SU-DHL-6 (cell line): ENCODE data around the gene ACTN3.

Experiments
- H2AFZ ChIP-seq: fragments of 200-600 bp; sonication (generic); 2 replicates; pipeline ENCODE4 v1.6.1; 2014; ENCODE audit warnings: low read depth, mild to moderate bottlenecking, moderate library complexity, mixed read lengths, antibody characterized with exemption, low read length; ENCODE audit not compliant: severe bottlenecking
- H3F3A ChIP-seq: fragments of 200-600 bp; shearing (Covaris generic); 2 replicates; pipeline ENCODE4 v1.6.0; 2016; ENCODE audit warnings: antibody characterized with exemption, mild to moderate bottlenecking; ENCODE audit not compliant: insufficient read depth
- H3K27ac ChIP-seq: fragments of 200-600 bp; sonication (generic); 2 replicates; pipeline ENCODE4 v1.5.1; 2016; ENCODE audit warnings: low read depth, mild to moderate bottlenecking, low read length, moderate library complexity, mixed read lengths
- H3K27me3 ChIP-seq: fragments of 200-600 bp; sonication (generic), shearing (Covaris generic); 2 replicates; pipeline ENCODE4 v1.6.0; 2014; ENCODE audit warnings: mild to moderate bottlenecking, low read length
- H3K36me3 ChIP-seq: fragments of 200-600 bp; sonication (generic); 2 replicates; pipeline ENCODE4 v1.6.1; 2014; ENCODE audit warnings: mild to moderate bottlenecking, low read length, mixed read lengths
- H3K4me2 ChIP-seq: fragments of 300-600, 200-600 bp; shearing (Covaris generic), sonication (generic); 2 replicates; pipeline ENCODE4 v1.6.0; 2014; ENCODE audit warnings: low read length, low read depth, mild to moderate bottlenecking; ENCODE audit not compliant: poor library complexity, severe bottlenecking
- H3K4me3 ChIP-seq: fragments of 200-600 bp; sonication (generic); 2 replicates; pipeline ENCODE4 v1.5.1; 2014; ENCODE audit warnings: antibody characterized with exemption, low read length, mild to moderate bottlenecking, mixed read lengths; ENCODE audit not compliant: insufficient read depth, poor library complexity, severe bottlenecking
- H3K79me2 ChIP-seq: fragments of 200-600 bp; sonication (generic); 2 replicates; pipeline ENCODE4 v1.6.1; 2014; ENCODE audit warnings: mild to moderate bottlenecking, low read length, moderate library complexity; ENCODE audit not compliant: insufficient read depth
- H3K9ac ChIP-seq: fragments of 200-600 bp; sonication (generic); 2 replicates; pipeline ENCODE4 v1.7.0; 2014; ENCODE audit warnings: mild to moderate bottlenecking, low read length
- H3K9me2 ChIP-seq: fragments of 200-600 bp; sonication (generic); replicated peaks from 2 replicates; pipeline ENCODE4 v1.6.1; 2014; ENCODE audit warnings: low read length; ENCODE audit not compliant: insufficient read depth
- H3K9me3 ChIP-seq: fragments of 200-600 bp; sonication (generic); 2 replicates; pipeline ENCODE4 v1.6.1; 2014; ENCODE audit warnings: low read length, mixed read lengths; ENCODE audit not compliant: insufficient read depth
- H4K20me1 ChIP-seq: fragments of 200-600 bp; sonication (generic); 2 replicates; pipeline ENCODE4 v1.6.1; 2014; ENCODE audit warnings: low read depth, mild to moderate bottlenecking, antibody characterized with exemption, low read length, moderate library complexity, mixed read lengths
- EZH2phosphoT487 ChIP-seq: fragments of 200-600 bp; sonication (generic), shearing (Covaris generic); conservative IDR thresholded peaks from 2 replicates; pipeline ENCODE4 v1.6.1; 2018; ENCODE audit warnings: mild to moderate bottlenecking, antibody characterized with exemption, low read length, moderate library complexity, mixed read lengths
- TF ChIP-seq, protein P1 (sequence below): fragments of 200-600 bp; sonication (generic); IDR thresholded peaks from one replicate; pipeline ENCODE4 v1.5.1; 2017; ENCODE audit warnings: antibody characterized with exemption, mild to moderate bottlenecking, low read length, moderate library complexity; ENCODE audit not compliant: insufficient read depth, poor library complexity, severe bottlenecking

The ACTN3 gene

DNA sequence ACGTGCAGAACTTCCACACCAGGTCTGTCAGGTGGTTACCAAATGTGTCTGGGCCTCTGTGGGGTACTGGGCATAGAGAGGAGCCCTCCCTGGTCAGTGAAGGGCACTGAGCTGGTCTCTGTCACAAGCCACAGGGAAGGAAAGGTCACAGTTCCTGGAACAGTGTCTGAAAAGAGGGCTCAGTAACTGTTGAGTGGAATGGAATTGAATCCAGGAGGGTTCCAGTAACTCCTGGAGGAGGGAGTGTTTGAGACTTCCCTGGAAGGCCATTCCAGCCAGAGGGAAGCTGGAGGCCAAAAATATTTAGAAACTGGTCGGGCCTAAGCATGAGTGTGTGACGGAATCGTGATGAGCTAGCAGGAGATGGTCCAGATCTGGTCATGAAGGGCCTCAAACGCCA is 7.9 kb downstream of the ACTN3 start:
- no peak for TF ChIP-seq EZH2phosphoT487
- TF ChIP-seq, protein P1, sequence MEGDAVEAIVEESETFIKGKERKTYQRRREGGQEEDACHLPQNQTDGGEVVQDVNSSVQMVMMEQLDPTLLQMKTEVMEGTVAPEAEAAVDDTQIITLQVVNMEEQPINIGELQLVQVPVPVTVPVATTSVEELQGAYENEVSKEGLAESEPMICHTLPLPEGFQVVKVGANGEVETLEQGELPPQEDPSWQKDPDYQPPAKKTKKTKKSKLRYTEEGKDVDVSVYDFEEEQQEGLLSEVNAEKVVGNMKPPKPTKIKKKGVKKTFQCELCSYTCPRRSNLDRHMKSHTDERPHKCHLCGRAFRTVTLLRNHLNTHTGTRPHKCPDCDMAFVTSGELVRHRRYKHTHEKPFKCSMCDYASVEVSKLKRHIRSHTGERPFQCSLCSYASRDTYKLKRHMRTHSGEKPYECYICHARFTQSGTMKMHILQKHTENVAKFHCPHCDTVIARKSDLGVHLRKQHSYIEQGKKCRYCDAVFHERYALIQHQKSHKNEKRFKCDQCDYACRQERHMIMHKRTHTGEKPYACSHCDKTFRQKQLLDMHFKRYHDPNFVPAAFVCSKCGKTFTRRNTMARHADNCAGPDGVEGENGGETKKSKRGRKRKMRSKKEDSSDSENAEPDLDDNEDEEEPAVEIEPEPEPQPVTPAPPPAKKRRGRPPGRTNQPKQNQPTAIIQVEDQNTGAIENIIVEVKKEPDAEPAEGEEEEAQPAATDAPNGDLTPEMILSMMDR: no peak
- H3K4me3 ChIP-seq: no peak overlapping the region
- H3K9me2 ChIP-seq: no peaks in the 10 kb centered on the region
- H3K9ac ChIP-seq: no peak overlapping the region
- no peaks in the 10 kb centered on the region for H3K36me3 ChIP-seq
- no peak overlapping the region for H3K27ac ChIP-seq
- H2AFZ ChIP-seq: no peak overlapping the region
- H4K20me1 ChIP-seq: no peaks in the 10 kb centered on the region
- no peaks in the 10 kb centered on the region for H3K9me3 ChIP-seq
- no peak overlapping the region for H3K4me2 ChIP-seq
- H3K79me2 ChIP-seq: no peaks in the 10 kb centered on the region
- no peaks in the 10 kb centered on the region for H3K27me3 ChIP-seq
- no peaks in the 10 kb centered on the region for H3F3A ChIP-seq

DNA sequence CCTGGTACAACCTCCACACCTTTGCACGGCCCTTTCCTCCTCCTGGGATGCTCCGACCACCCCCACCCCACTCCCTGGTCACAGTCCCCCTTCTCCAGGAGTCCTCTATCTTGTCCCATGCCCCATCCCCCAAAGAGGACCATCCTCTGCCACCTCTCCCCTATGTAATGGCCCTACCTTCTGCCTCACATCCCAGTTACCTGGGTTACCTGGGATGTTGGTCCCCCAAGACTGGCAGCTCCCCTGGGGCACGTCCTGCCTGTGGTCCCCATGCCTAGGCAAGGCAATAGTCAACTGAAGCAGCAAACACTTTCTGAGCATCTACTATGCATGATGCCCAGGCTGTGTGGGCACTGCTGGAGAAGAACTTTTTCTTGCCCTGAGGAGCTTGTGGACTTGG is 8.7 kb downstream of the ACTN3 start:
- H3K9me2 ChIP-seq: no peaks in the 10 kb centered on the region
- H2AFZ ChIP-seq: no peak overlapping the region
- no peaks in the 10 kb centered on the region for H3K36me3 ChIP-seq
- no peaks in the 10 kb centered on the region for H3F3A ChIP-seq
- no peaks in the 10 kb centered on the region for H3K79me2 ChIP-seq
- no peaks in the 10 kb centered on the region for H4K20me1 ChIP-seq
- no peak overlapping the region for H3K27ac ChIP-seq
- H3K9me3 ChIP-seq: no peaks in the 10 kb centered on the region
- H3K4me3 ChIP-seq: no peak overlapping the region
- H3K9ac ChIP-seq: no peak overlapping the region
- no peaks in the 10 kb centered on the region for H3K27me3 ChIP-seq
- TF ChIP-seq EZH2phosphoT487: no peak
- TF ChIP-seq, protein P1: no peak
- H3K4me2 ChIP-seq: no peak overlapping the region

DNA sequence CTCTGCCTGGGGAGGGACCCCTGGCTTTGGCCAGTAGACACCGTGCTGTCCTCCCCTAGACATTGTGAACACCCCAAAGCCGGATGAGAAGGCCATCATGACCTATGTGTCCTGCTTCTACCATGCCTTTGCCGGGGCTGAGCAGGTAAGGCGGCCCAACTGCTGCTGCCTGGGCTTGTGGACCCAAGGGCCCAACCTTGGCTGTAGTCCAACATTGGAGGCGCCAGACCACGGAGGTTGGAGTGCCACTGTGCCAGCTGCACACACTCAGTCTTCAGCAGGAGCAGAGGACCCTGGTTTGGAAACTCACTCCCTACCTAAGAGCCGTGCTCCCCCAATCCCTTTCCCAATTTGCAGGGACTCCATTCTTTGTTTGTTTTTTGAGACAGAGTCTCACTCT is 9.4 kb downstream of the ACTN3 start:
- H4K20me1 ChIP-seq: no peaks in the 10 kb centered on the region
- no peaks in the 10 kb centered on the region for H3K9me2 ChIP-seq
- no peaks in the 10 kb centered on the region for H3K79me2 ChIP-seq
- no peaks in the 10 kb centered on the region for H3K27me3 ChIP-seq
- H3K36me3 ChIP-seq: no peaks in the 10 kb centered on the region
- no peaks in the 10 kb centered on the region for H3F3A ChIP-seq
- no peak for TF ChIP-seq EZH2phosphoT487
- TF ChIP-seq, protein P1: no peak
- no peaks in the 10 kb centered on the region for H3K9me3 ChIP-seq
- no peak overlapping the region for H2AFZ ChIP-seq
- H3K27ac ChIP-seq: no peak overlapping the region
- H3K4me2 ChIP-seq: no peak overlapping the region
- no peak overlapping the region for H3K4me3 ChIP-seq
- H3K9ac ChIP-seq: no peak overlapping the region
